Activated naive CD4-positive, alpha-beta T cell treated with anti-CD3 and anti-CD28 coated beads for 36 hours (primary cell): ENCODE data around the gene TUSC2. TPM values are rescaled to one million over a fixed set of nuclear protein-coding genes. Genes with fewer than 3 reads are reported as not detected.
A peak's percentile ranks its signal among the peaks of the same experiment; 100 is the strongest.

ENCODE experiments used
- CTCF ChIA-PET: fragments of 350-600 bp; sonication (Branson Sonifier 250); formaldehyde crosslinking; loops from one replicate; lab custom pipeline; 2021; ENCODE audit warnings: antibody characterized with exemption; lab: Charles Lee
- DNase-seq: peaks from one replicate; pipeline ENCODE4 v3.0.0-alpha.2; 2020
- H3K27ac Mint-ChIP-seq: one replicate; pipeline ENCODE4 v1.8.0; 2021; ENCODE audit warnings: mild to moderate bottlenecking, mixed read lengths
- H3K27me3 Mint-ChIP-seq: one replicate; pipeline ENCODE4 v1.8.0; 2021; ENCODE audit warnings: low read depth, mixed read lengths
- H3K36me3 Mint-ChIP-seq: one replicate; pipeline ENCODE4 v1.8.0; 2021; ENCODE audit warnings: low read depth, mixed read lengths
- H3K4me1 Mint-ChIP-seq: one replicate; pipeline ENCODE4 v1.8.0; 2021; ENCODE audit warnings: low read depth, mixed read lengths
- H3K4me3 Mint-ChIP-seq: one replicate; pipeline ENCODE4 v1.8.0; 2021; ENCODE audit warnings: mild to moderate bottlenecking, moderate library complexity, mixed read lengths
- H3K9me3 Mint-ChIP-seq: one replicate; pipeline ENCODE4 v1.8.0; 2021; ENCODE audit warnings: mixed read lengths
- intact Hi-C: fragments of 100-400 bp; cut with micrococcal nuclease; formaldehyde crosslinking; loops from one replicate; pipeline ENCODE4 v1.15.1; 2023
- total RNA-seq, 2 experiments: library from RNA; stranded (reverse); gene quantifications; one replicate each; pipeline ENCODE4 v1.2.3, GENCODE V29; 2021

TUSC2 gene
- 10 to 100 TPM; 14.1 to 14.4 TPM for total RNA-seq

GRCh38 chr3:50327943-50328691 lies at the start of gene TUSC2:
TUSC2 (minus strand) TSS chr3:50328223; CDS start chr3:50328099, 124 bp downstream.
- peaks cover 16% of the 10 kb centered on the region for H3K4me1 Mint-ChIP-seq

GRCh38 chr3:50375258-50375931 lies 47.4 kb upstream of the TUSC2 start:
- H3K27ac Mint-ChIP-seq, result no peak overlapping the region
- CTCF ChIA-PET, result no interaction called here
- intact Hi-C loops, result no loop called here
- H3K9me3 Mint-ChIP-seq, result no peaks in the 10 kb centered on the region
- DNase-seq, result no peak
- no peak overlapping the region for H3K4me3 Mint-ChIP-seq
- no peaks in the 10 kb centered on the region for H3K36me3 Mint-ChIP-seq
- peaks cover 12% of the 10 kb centered on the region for H3K4me1 Mint-ChIP-seq
- H3K27me3 Mint-ChIP-seq, result no peaks in the 10 kb centered on the region

More at GRCh38 chr3:50327943-50328691, at the start of gene TUSC2:
- Mint-ChIP-seq H3K9me3 (no peaks in the 10 kb centered on the region), H3K36me3 (peaks cover 14% of the 10 kb centered on the region), H3K27me3 (no peaks in the 10 kb centered on the region), H3K4me3 (peak within 1 kb of the TSS; percentile 88), H3K27ac (peak within 1 kb of the TSS; percentile 80)
- CTCF ChIA-PET, result interaction anchor here (0.9 to 1.5 kb wide), 4 partner anchors 9 to 82 kb away, joined by 3 to 5 read pairs (median 4); no protein-coding TSS in a partner anchor
- intact Hi-C loops, result loop anchor here (1.0 to 2.0 kb wide), 4 partner anchors 9 to 542 kb away; partner anchors contain the start of genes IFRD2 and IP6K1
- DNase-seq, result peak; percentile 98

GRCh38 chr3:50374363-50375257 lies 46.6 kb upstream of the TUSC2 start:
- CTCF ChIA-PET, result no interaction called here
- Mint-ChIP-seq H3K27me3 (no peaks in the 10 kb centered on the region), H3K4me3 (no peak overlapping the region), H3K27ac (no peak overlapping the region), H3K4me1 (peaks cover 12% of the 10 kb centered on the region), H3K9me3 (no peaks in the 10 kb centered on the region), H3K36me3 (no peaks in the 10 kb centered on the region)
- no peak for DNase-seq
- intact Hi-C loops, result no loop called here

- Mint-ChIP-seq H3K4me3 (no peak overlapping the region), H3K27ac (no peak overlapping the region), H3K36me3 (no peaks in the 10 kb centered on the region), H3K9me3 (no peaks in the 10 kb centered on the region), H3K4me1 (peaks cover 12% of the 10 kb centered on the region), H3K27me3 (no peaks in the 10 kb centered on the region)
- CTCF ChIA-PET, result no interaction called here
- intact Hi-C loops, result no loop called here
- no peak for DNase-seq
Observed at GRCh38 chr3:50373146-50374051, 45.4 kb upstream of the TUSC2 start.

- Mint-ChIP-seq H3K27me3 (no peaks in the 10 kb centered on the region), H3K9me3 (no peaks in the 10 kb centered on the region), H3K36me3 (no peaks in the 10 kb centered on the region), H3K4me3 (no peak overlapping the region), H3K27ac (no peak overlapping the region), H3K4me1 (peaks cover 15% of the 10 kb centered on the region)
- no peak for DNase-seq
- intact Hi-C loops, result no loop called here
- CTCF ChIA-PET, result no interaction called here
Observed at GRCh38 chr3:50372349-50372748, 44.3 kb upstream of the TUSC2 start.

GRCh38 chr3:50371133-50371685 lies 43.2 kb upstream of the TUSC2 start:
- intact Hi-C loops, result no loop called here
- H3K9me3 Mint-ChIP-seq, result no peaks in the 10 kb centered on the region
- peaks cover 19% of the 10 kb centered on the region for H3K4me1 Mint-ChIP-seq
- H3K27ac Mint-ChIP-seq, result no peak overlapping the region
- no peaks in the 10 kb centered on the region for H3K27me3 Mint-ChIP-seq
- no peaks in the 10 kb centered on the region for H3K36me3 Mint-ChIP-seq
- H3K4me3 Mint-ChIP-seq, result no peak overlapping the region
- CTCF ChIA-PET, result interaction anchor here (1.1 kb wide), 1 partner anchor 171 kb away, joined by 7 read pairs; no protein-coding TSS in a partner anchor
- DNase-seq, result no peak

- CTCF ChIA-PET, result interaction anchor here (1.1 kb wide), 1 partner anchor 172 kb away, joined by 7 read pairs; no protein-coding TSS in a partner anchor
- H3K27me3 Mint-ChIP-seq, result no peaks in the 10 kb centered on the region
- intact Hi-C loops, result no loop called here
Observed at GRCh38 chr3:50370594-50370993, 42.6 kb upstream of the TUSC2 start.

GRCh38 chr3:50369012-50369670 lies 41.1 kb upstream of the TUSC2 start:
- Mint-ChIP-seq H3K27me3 (no peaks in the 10 kb centered on the region), H3K36me3 (no peaks in the 10 kb centered on the region), H3K4me1 (peaks cover 28% of the 10 kb centered on the region), H3K4me3 (no peak overlapping the region), H3K9me3 (no peaks in the 10 kb centered on the region), H3K27ac (no peak overlapping the region)
- CTCF ChIA-PET, result no interaction called here
- intact Hi-C loops, result no loop called here
- DNase-seq, result no peak

More at GRCh38 chr3:50370594-50370993, 42.6 kb upstream of the TUSC2 start:
- Mint-ChIP-seq H3K4me3 (no peak overlapping the region), H3K4me1 (peaks cover 25% of the 10 kb centered on the region), H3K36me3 (no peaks in the 10 kb centered on the region), H3K9me3 (no peaks in the 10 kb centered on the region), H3K27ac (no peak overlapping the region)
- DNase-seq, result no peak

- H3K4me3 Mint-ChIP-seq, result peak overlapping the region; percentile 79
- H3K36me3 Mint-ChIP-seq, result no peaks in the 10 kb centered on the region
- H3K27me3 Mint-ChIP-seq, result no peaks in the 10 kb centered on the region
- no peak for DNase-seq
- peak overlapping the region; percentile 50 for H3K27ac Mint-ChIP-seq
- CTCF ChIA-PET, result interaction anchor here (0.8 to 1.1 kb wide), 4 partner anchors 16 to 184 kb away, joined by 3 read pairs; partner anchors contain the start of genes CYB561D2 and NPRL2
- H3K9me3 Mint-ChIP-seq, result no peaks in the 10 kb centered on the region
- peaks cover 16% of the 10 kb centered on the region for H3K4me1 Mint-ChIP-seq
- intact Hi-C loops, result loop anchor here (1.0 kb wide), 1 partner anchor 16 kb away; the partner anchor contains the start of genes CYB561D2 and NPRL2
Observed at GRCh38 chr3:50365842-50366220, 37.8 kb upstream of the TUSC2 start.

GRCh38 chr3:50365080-50365841 lies 37.2 kb upstream of the TUSC2 start:
- CTCF ChIA-PET, result interaction anchor here (0.8 to 1.1 kb wide), 4 partner anchors 15 to 185 kb away, joined by 3 read pairs; partner anchors contain the start of genes CYB561D2 and NPRL2
- Mint-ChIP-seq H3K4me3 (peak overlapping the region; percentile 79), H3K36me3 (no peaks in the 10 kb centered on the region), H3K27ac (peak overlapping the region; percentile 50), H3K27me3 (no peaks in the 10 kb centered on the region), H3K9me3 (no peaks in the 10 kb centered on the region), H3K4me1 (peaks cover 17% of the 10 kb centered on the region)
- intact Hi-C loops, result loop anchor here (1.0 kb wide), 1 partner anchor 15 kb away; the partner anchor contains the start of genes CYB561D2 and NPRL2
- DNase-seq, result peak; percentile 98
